ENCODE results near the gene SELL.

The SELL gene

DNA sequence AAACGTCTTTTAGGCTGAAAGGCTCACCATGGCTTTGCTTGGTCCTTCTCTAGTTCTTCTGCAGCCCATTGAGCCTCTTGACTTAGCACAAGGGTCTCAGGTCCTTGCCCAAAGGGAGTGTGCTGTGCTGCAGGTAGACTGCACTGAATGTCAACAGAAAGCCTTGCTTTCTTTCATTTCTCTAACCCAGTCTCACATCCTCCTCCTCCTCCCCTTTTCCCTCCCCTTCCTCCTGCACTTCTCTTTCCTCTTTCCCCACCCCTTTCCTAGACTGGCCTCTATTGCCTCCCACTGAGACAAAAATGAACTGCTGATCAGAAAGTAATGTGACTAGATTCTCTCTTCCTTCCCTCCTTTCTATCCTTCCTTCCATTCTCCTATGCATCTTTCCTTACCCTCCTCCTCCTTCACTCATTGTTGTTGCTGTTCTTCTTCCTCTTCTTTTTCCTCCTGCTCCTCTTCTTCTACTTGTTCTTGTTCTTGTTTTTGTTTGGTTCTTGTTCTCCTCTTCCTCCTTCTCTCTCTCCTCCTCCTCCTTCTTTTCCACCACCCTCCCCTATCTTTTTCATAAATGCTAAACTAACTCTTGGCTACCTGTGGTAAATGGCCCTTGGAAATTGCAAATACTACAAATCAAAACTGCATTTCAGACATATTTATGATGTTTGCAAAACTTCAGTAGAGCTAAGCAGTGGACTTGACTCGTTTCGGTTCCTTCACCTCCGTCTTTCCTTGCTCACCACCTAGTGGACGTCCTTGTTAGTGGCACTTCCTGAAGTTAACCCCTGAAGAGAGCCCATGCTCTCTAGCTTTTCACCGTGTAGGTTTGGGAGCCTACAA, at the start of gene SELL:
Gene SELL (minus strand): TSS at position 152 of the 840 bp plus-strand sequence. CDS start 122 bp downstream, at position 30.
- DNase-seq (ENCODE audit: low spot score) = peak; percentile 65
- TF ChIP-seq, protein P1, sequence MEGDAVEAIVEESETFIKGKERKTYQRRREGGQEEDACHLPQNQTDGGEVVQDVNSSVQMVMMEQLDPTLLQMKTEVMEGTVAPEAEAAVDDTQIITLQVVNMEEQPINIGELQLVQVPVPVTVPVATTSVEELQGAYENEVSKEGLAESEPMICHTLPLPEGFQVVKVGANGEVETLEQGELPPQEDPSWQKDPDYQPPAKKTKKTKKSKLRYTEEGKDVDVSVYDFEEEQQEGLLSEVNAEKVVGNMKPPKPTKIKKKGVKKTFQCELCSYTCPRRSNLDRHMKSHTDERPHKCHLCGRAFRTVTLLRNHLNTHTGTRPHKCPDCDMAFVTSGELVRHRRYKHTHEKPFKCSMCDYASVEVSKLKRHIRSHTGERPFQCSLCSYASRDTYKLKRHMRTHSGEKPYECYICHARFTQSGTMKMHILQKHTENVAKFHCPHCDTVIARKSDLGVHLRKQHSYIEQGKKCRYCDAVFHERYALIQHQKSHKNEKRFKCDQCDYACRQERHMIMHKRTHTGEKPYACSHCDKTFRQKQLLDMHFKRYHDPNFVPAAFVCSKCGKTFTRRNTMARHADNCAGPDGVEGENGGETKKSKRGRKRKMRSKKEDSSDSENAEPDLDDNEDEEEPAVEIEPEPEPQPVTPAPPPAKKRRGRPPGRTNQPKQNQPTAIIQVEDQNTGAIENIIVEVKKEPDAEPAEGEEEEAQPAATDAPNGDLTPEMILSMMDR (IDR thresholded peaks at IDR 0.05; ENCODE audit: extremely low read depth, missing control alignments) = peak; percentile 84

DNA sequence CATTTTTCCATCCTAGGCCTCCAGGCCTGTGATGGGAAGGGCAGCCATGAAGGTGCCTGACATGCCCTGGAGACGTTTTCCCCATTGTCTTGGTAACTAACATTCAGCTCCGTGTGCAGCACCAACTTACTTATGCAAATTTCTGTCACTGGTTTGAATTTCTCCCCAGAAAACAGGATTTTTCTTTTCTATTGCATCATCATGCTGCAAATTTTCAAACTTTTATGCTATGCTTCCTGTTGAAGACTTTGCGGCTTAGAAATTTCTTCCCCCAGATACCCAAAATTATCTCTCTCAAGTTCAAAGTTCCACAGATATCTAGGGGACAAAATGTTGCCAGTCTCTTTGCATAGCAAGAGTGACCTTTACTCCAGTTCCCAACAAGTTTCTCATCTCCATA, 47.6 kb upstream of the SELL start:
- TF ChIP-seq, protein P1 (IDR thresholded peaks at IDR 0.05; ENCODE audit: extremely low read depth, missing control alignments) = no peak

DNA sequence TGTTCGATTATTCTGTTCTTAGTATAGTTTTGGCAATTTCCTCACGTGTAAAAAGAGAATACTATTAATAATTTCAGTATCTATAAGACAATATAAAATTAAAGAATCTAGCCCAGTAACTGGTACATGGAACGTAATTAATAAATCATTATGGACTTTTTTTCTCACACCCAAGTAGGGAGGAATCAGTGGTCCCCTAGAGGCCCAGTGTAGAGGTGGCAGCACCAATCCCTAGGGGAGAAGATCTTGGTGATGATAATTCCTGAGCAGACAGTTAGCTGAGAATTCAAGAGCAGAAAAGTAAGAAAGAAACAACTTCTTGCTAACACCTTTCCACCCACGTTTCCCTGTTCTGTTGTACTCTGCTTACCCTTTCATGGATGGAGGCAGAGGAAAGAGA, 42.1 kb upstream of the SELL start:
- no peak for DNase-seq (ENCODE audit: low spot score)

More for the DNA sequence above, 47.6 kb upstream of the SELL start:
- DNase-seq (ENCODE audit: low spot score) = no peak

DNA sequence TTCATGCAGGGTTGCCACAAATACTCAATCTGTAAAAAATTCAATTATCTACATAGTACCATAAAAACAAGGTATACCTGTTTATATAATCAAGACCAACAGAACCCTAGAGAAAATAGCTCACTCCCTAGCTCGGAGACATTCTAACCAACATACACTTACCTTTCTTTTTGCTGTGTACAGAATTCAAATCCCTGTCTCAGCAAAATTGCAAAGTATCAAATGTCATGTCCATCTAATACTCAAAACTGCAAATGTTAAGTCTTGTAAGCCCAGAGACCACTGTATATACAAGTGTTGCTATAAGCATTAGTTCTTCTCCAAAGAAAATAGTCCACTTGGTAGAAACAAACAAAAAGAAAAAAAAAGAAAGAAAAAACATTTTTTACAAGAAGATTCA, 38.6 kb upstream of the SELL start:
- TF ChIP-seq, protein P1 (IDR thresholded peaks at IDR 0.05; ENCODE audit: extremely low read depth, missing control alignments) = no peak
- no peak for DNase-seq (ENCODE audit: low spot score)

More for the DNA sequence above, 42.1 kb upstream of the SELL start:
- TF ChIP-seq, protein P1 (IDR thresholded peaks at IDR 0.05; ENCODE audit: extremely low read depth, missing control alignments) = no peak

DNA sequence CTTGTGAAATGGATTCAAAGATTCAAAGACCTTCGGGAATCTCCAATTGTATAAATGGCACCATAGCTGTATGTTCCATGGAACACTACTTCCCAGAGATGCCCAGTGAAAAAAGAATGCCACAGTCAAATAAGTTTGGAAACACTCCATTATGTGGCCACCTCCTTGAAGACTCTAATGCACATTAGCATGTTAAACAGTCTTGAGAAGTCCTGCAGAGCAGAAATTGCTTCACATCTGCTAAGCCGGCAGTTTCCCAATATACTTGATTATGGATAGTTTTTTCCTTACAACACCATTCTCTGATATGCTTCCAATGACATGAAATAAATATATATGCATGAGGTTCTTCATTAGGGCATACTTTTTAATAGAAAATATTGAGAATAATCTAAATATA, 35.1 kb upstream of the SELL start:
- DNase-seq (ENCODE audit: low spot score) = no peak
- TF ChIP-seq, protein P1 (IDR thresholded peaks at IDR 0.05; ENCODE audit: extremely low read depth, missing control alignments) = no peak

DNA sequence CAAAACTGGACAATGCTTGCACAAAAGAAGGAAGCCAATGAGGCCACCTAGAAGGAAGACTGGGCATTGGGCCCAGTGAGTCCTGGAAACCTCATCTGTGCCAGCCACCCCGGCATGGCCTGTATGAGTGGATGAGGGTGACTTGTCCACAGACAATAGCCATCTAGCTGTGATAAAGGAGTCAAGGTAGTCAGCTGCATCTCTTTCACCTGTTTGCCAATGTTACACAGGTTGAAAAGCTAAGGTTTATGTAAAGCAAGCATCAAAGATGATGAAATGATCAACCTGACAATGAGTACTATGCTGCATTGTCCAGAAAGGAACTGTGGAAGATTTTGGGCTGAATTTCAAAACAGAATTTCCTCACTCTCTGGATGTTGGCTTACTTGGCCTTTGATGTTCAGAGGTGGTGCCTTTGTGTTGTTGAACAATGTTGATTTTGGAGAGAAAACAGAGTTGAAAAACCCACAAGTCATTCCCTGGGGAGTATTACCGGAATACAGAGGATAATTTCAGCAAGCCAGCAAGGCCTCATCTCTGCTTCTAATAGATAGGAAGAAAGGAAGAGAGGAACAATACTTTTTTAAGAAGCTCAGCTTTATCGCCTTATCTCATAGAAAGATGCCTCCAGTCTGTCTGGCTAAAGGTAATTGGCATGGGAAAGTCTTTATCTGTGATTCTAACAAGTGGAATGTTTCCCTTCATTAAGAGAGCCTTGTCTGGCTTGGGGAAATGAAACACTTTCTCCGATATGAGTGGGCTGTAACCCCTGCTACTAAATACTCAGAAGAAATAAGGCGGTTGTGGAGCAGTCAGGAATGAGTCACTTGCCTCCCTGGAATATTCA, 33.8 kb upstream of the SELL start:
- TF ChIP-seq, protein P1 (IDR thresholded peaks at IDR 0.05; ENCODE audit: extremely low read depth, missing control alignments) = no peak
- no peak for DNase-seq (ENCODE audit: low spot score)
